Right cardiac atrium (tissue), 5 donors: ENCODE measurements around the gene EFR3B. TPM values are rescaled to one million over a fixed set of nuclear protein-coding genes. Genes with fewer than 3 reads are reported as not detected.

Experiments used
- ATAC-seq, 2 donors: fragments of 200-7000 bp; cut with Tn5 transposase; one replicate each; pipeline versions ENCODE4 v1.8.0 to v1.9.1; 2020; ENCODE audit warnings: moderate library complexity in 2 of 2, mild to moderate bottlenecking in 1 of 2
- DNase-seq, 3 donors: peaks; one replicate each; pipeline ENCODE4 v3.0.0-alpha.2; 2020
- H3K27ac ChIP-seq: one replicate; pipeline ENCODE4 v1.5.1; 2013; ENCODE audit warnings: mild to moderate bottlenecking, low read length, control low read depth, moderate library complexity
- H3K27me3 ChIP-seq: one replicate; pipeline ENCODE4 v1.6.1; 2013; ENCODE audit not compliant: control insufficient read depth, insufficient read depth
- H3K4me1 ChIP-seq: one replicate; pipeline ENCODE4 v1.6.1; 2013; ENCODE audit warnings: low read length; ENCODE audit not compliant: control insufficient read depth, insufficient read depth
- H3K4me3 ChIP-seq: one replicate; pipeline ENCODE4 v1.5.1; 2013; ENCODE audit warnings: low read length, control low read depth
- H3K9me3 ChIP-seq: one replicate; pipeline ENCODE4 v1.6.1; 2013; ENCODE audit warnings: low read length; ENCODE audit not compliant: control insufficient read depth
- WGBS: extraction: QIAGEN DNeasy Blood & Tissue Kit; methylation state at CpG from one replicate; pipeline ENCODE4 v1.1.7; 2013; 5-methylcytosine and 5-hydroxymethylcytosine counted together
- intact Hi-C, 4 donors: fragments of 100-400 bp; cut with DNase I; formaldehyde crosslinking; loops; one replicate each; pipeline versions ENCODE4 v1.11.0 to v1.14.0; 2022 to 2023
- polyA plus RNA-seq: library from polyadenylated mRNA; stranded (reverse); fragments of 200-250 nt; gene quantifications from one replicate; pipeline ENCODE4 v1.2.3, GENCODE V29; 2013
- total RNA-seq, 4 donors: library from RNA; stranded (reverse); fragmentation: NEBNext Ultra II Directional; extraction: Animal tissue kit (Norgen Biotek cat#: 25700); gene quantifications; one replicate each; pipeline ENCODE4 v1.2.1, GENCODE V29; 2021
- donor health status: healthy with polysubstance abuse.
- donor health status: DM: no; HTN: yes; CAD: no.
- donor health status: DM: no; HTN: no; CAD: no.
- donor health status: DM: no; HTN: yes; CAD: no; lungs with severe emphysema.
- donor health status: DM: yes; HTN: yes; CAD: no.

Gene EFR3B
- total and polyA plus RNA-seq, 5 donors, result 2.9 to 9.7 (median 6.3) TPM

GRCh38 chr2:25188405-25188804 lies 146.5 kb downstream of the EFR3B start:
- ATAC-seq (no peak), DNase-seq (no peak)
- 72% methylated on average over 4 of the region's 4 CpGs for WGBS
- no peak overlapping the region for H3K27ac ChIP-seq
- intact Hi-C loops, result no loop called here
- no peak overlapping the region for H3K4me3 ChIP-seq
- H3K4me1 ChIP-seq, result no peaks in the 10 kb centered on the region
- H3K9me3 ChIP-seq, result no peaks in the 10 kb centered on the region
- H3K27me3 ChIP-seq, result no peaks in the 10 kb centered on the region

- DNase-seq (no peak), ATAC-seq (no peak)
- H3K4me1 ChIP-seq, result no peaks in the 10 kb centered on the region
- H3K27me3 ChIP-seq, result no peaks in the 10 kb centered on the region
- no peak overlapping the region for H3K27ac ChIP-seq
- 91% methylated on average over 5 of the region's 5 CpGs for whole genome bisulfite sequencing
- intact Hi-C loops, result loop anchor here in 2 of 4 donors (5.0 to 10.0 kb wide), 2 partner anchors 213 to 216 kb away; partner anchors contain the start of gene DNAJC27 (in 1 of the 2)
- no peaks in the 10 kb centered on the region for H3K9me3 ChIP-seq
- no peak overlapping the region for H3K4me3 ChIP-seq
Measured at GRCh38 chr2:25190536-25190935, 148.7 kb downstream of the EFR3B start.

GRCh38 chr2:25194576-25195122 lies 152.8 kb downstream of the EFR3B start:
- Histone ChIP-seq H3K9me3 (no peaks in the 10 kb centered on the region), H3K4me3 (no peak overlapping the region), H3K4me1 (no peaks in the 10 kb centered on the region), H3K27ac (no peak overlapping the region), H3K27me3 (no peaks in the 10 kb centered on the region)
- intact Hi-C loops, result loop anchor here in 2 of 4 donors (5.0 to 10.0 kb wide), 2 partner anchors 217 to 220 kb away; partner anchors contain the start of gene DNAJC27 (in 1 of the 2)
- DNase-seq (no peak), ATAC-seq (no peak)
- 84% methylated on average over 9 of the region's 9 CpGs for WGBS

- Histone ChIP-seq H3K9me3 (no peaks in the 10 kb centered on the region), H3K4me1 (no peaks in the 10 kb centered on the region), H3K27me3 (no peaks in the 10 kb centered on the region), H3K27ac (no peak overlapping the region), H3K4me3 (no peak overlapping the region)
- WGBS, result 59% methylated on average over 12 of the region's 12 CpGs
- DNase-seq, result no peak
- no peak for ATAC-seq
- intact Hi-C loops, result loop anchor here in 1 of 4 donors (10.0 kb wide), 1 partner anchor 223 kb away; the partner anchor contains the start of gene DNAJC27
Measured at GRCh38 chr2:25197336-25198208, 155.7 kb downstream of the EFR3B start.

GRCh38 chr2:25198209-25198525 lies 156.3 kb downstream of the EFR3B start:
- WGBS, result 31% methylated on average over 4 of the region's 4 CpGs

GRCh38 chr2:25198576-25198975 lies 156.7 kb downstream of the EFR3B start:
- no peaks in the 10 kb centered on the region for H3K4me1 ChIP-seq
- no peak for ATAC-seq
- no peak for DNase-seq
- intact Hi-C loops, result loop anchor here in 1 of 4 donors (10.0 kb wide), 1 partner anchor 224 kb away; the partner anchor contains the start of gene DNAJC27
- H3K9me3 ChIP-seq, result no peaks in the 10 kb centered on the region
- WGBS, result 79% methylated on average over 5 of the region's 5 CpGs
- no peak overlapping the region for H3K4me3 ChIP-seq
- no peak overlapping the region for H3K27ac ChIP-seq
- no peaks in the 10 kb centered on the region for H3K27me3 ChIP-seq

More at GRCh38 chr2:25198209-25198525, 156.3 kb downstream of the EFR3B start:
- DNase-seq (no peak), ATAC-seq (no peak)
- no peaks in the 10 kb centered on the region for H3K27me3 ChIP-seq
- H3K4me3 ChIP-seq, result no peak overlapping the region
- intact Hi-C loops, result loop anchor here in 1 of 4 donors (10.0 kb wide), 1 partner anchor 223 kb away; the partner anchor contains the start of gene DNAJC27
- no peaks in the 10 kb centered on the region for H3K9me3 ChIP-seq
- H3K4me1 ChIP-seq, result no peaks in the 10 kb centered on the region
- no peak overlapping the region for H3K27ac ChIP-seq

GRCh38 chr2:25201265-25201664 lies 159.4 kb downstream of the EFR3B start:
- 76% methylated on average over 6 of the region's 6 CpGs for WGBS
- no peak for ATAC-seq
- Histone ChIP-seq H3K27ac (no peak overlapping the region), H3K4me1 (no peaks in the 10 kb centered on the region), H3K4me3 (no peak overlapping the region), H3K27me3 (no peaks in the 10 kb centered on the region), H3K9me3 (no peaks in the 10 kb centered on the region)
- intact Hi-C loops, result no loop called here
- no peak for DNase-seq

- intact Hi-C loops, result no loop called here
- 92% methylated on average over 7 of the region's 7 CpGs for WGBS
- Histone ChIP-seq H3K4me3 (no peak overlapping the region), H3K4me1 (no peaks in the 10 kb centered on the region), H3K9me3 (no peaks in the 10 kb centered on the region), H3K27ac (no peak overlapping the region), H3K27me3 (no peaks in the 10 kb centered on the region)
- ATAC-seq (peak in 1 of 2 donors; percentile 58), DNase-seq (no peak)
Measured at GRCh38 chr2:25201794-25202193, 159.9 kb downstream of the EFR3B start.

GRCh38 chr2:25202275-25202674 lies 160.4 kb downstream of the EFR3B start:
- 85% methylated on average over 11 of the region's 11 CpGs for WGBS
- intact Hi-C loops, result no loop called here
- DNase-seq (no peak), ATAC-seq (no peak)
- Histone ChIP-seq H3K9me3 (no peaks in the 10 kb centered on the region), H3K4me3 (no peak overlapping the region), H3K27me3 (no peaks in the 10 kb centered on the region), H3K27ac (no peak overlapping the region), H3K4me1 (no peaks in the 10 kb centered on the region)

- peak overlapping the region; percentile 25 for H3K27ac ChIP-seq
- peak overlapping the region; percentile 60 for H3K4me3 ChIP-seq
- no peaks in the 10 kb centered on the region for H3K4me1 ChIP-seq
- ATAC-seq (peak; percentile 67 to 80), DNase-seq (peak in 2 of 3 donors; percentile 64 to 65)
- H3K9me3 ChIP-seq, result no peaks in the 10 kb centered on the region
- 22% methylated on average over 59 of the region's 59 CpGs for WGBS
- intact Hi-C loops, result no loop called here
- no peaks in the 10 kb centered on the region for H3K27me3 ChIP-seq
Measured at GRCh38 chr2:25204190-25204838, 162.4 kb downstream of the EFR3B start.

GRCh38 chr2:25207078-25207545 lies 165.2 kb downstream of the EFR3B start:
- intact Hi-C loops, result no loop called here
- H3K27ac ChIP-seq, result no peak overlapping the region
- no peaks in the 10 kb centered on the region for H3K27me3 ChIP-seq
- ATAC-seq (peak in 1 of 2 donors; percentile 19), DNase-seq (no peak)
- no peaks in the 10 kb centered on the region for H3K9me3 ChIP-seq
- 55% methylated on average over 5 of the region's 5 CpGs for WGBS
- no peaks in the 10 kb centered on the region for H3K4me1 ChIP-seq
- H3K4me3 ChIP-seq, result no peak overlapping the region
